GM21381 (cell line): Measurements from ENCODE around the gene HSPBP1.

Experiments
- ATAC-seq: cut with Tn5 transposase; IDR thresholded peaks from one replicate; pipeline ENCODE4 v1.9.1; 2021; ENCODE audit warnings: mild to moderate bottlenecking, moderate library complexity; ENCODE audit not compliant: unreplicated experiment

Gene HSPBP1

GRCh38 chr19:55256562-55257460 is 23.1 kb downstream of the HSPBP1 start:
- ATAC-seq = no peak

GRCh38 chr19:55255618-55256423 is 24.1 kb downstream of the HSPBP1 start:
- ATAC-seq = no peak

DNA sequence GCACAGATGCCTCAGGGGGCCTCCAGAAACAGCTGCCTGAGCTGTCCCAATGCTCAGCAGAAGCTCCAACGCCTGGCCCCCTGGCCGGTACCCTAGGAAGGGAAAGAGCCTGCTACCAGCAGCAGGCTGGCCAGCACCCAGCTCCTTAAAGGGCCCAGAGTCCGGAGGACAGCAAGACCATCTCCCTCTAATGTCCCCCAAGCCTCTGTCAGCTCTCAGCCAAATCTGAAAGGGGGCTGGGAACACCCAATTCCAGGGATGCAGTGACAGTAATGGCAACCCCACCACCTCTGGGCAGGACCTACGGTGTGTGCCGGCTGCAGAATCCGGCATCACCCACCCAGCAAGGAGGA is 25.3 kb downstream of the HSPBP1 start:
- ATAC-seq = no peak

DNA sequence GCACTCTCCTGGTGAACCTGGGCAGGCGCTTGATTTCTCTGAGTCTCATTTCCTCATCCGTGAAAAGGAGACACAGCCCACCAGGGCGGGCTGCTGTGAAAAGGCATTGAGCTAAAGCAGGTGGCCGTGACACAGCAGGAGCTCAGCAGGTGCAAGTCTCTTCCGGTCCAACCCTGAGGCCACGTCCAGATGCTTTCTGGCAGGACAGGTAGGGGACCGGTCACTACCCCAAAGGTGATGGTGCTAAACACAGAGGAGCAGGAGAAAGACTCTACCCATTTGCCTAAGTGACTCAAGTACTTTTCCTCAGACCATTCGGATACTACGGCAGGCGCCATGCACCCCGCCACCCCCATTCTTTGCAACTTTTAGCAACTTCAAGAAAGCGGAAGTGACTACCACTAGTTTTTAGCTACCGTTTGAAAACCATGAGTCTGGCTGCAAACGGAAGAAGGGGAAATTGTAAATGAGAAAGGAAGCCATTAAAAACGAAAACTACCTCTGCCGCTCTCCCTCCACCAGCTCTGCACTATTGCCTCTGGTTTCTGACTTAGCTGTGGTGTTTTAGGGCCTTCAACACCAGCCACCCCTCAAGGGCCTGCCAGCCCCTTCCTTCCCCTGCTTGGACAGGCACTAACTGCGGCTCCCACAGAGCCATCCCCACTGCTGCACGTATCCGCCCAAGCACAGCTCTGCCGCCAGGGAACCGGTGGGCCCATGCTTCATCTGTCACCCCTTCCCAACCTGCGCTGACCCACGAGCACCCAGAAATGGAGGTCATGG is 25.9 kb downstream of the HSPBP1 start:
- peak; percentile 35 for ATAC-seq

DNA sequence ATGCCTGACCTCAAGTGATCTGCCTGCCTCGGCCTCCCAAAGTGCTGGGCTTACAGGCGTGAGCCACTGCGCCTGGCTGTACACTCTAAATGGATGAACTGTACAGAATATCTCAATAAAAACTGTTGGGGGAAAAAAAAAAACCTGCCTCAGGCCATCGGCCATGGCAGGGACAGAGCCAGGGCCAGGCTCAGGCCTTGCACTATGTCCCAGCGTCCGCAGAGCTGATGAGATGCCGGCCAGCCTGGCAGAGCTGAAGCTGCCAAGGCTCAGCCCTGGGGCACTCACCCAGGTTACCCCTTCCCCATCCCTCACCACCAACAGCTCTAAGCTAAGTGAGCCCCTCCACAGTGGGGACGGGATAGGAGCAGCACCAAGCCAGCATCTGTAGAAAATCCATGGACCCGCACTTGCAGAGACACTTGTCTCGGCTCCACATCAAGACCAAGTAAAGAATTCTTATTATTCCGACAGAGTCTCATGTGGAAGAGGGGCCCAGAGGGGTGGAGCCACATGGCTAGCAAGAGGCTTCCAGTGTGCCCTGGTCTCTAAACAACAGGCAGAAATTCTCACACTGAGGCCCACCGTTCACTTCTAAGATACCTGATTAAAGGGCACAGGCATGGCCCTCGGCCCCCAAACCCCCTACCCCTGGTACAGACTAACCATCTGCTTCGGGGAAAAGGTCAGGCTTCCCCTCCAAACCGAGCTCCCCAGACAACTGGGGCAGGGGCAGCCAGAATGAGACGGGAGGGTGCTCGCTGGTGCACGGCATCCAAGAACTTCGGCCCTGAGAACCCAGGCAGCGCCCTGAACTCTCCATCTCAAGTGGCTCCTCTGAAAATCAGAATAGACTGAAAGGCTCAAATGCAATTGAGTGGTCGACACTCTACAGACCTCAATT is 26.9 kb downstream of the HSPBP1 start:
- no peak for ATAC-seq

- ATAC-seq = no peak
Measured at GRCh38 chr19:55251341-55252081, 28.4 kb downstream of the HSPBP1 start.

DNA sequence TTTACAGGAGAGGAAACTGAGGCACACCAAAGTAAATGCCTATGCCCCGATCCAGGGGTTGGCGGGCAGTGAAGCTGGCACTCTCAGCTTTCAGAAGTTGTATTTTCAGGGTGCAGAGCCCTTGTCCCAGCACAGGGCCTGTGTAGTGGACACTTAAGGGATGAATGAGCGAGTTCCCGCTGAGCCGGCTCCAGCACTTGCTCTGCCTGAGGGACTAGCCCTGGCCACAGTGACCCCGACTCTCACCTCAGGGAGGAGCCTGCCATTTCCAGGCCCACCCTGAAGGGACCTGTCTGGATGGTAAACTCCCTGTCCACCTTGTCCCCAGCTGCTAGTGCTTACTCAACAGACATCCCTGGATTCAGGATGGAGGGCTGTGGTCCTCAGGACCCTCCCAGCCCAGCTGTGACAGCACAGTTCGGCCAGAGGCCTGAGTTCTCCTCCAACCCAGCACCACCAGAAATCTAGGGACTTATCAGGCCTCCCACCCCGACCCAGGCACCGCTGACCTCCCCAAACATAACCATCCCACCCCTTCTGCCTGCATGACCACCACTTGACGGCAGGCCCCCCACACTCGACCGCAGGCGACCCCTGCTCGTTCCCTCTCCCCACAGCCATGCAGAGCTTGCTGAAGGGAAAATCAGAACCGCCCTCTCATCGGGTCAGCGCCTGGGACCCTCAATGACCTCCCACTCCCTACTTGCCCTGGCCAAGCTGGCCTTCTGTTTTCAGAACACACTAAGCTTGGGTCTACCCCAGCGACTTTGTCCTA is 29.5 kb downstream of the HSPBP1 start:
- ATAC-seq = no peak

GRCh38 chr19:55249841-55250240 is 30.1 kb downstream of the HSPBP1 start:
- ATAC-seq = no peak

- no peak for ATAC-seq
Measured at GRCh38 chr19:55248704-55249103, 31.2 kb downstream of the HSPBP1 start.

- ATAC-seq = no peak
Measured at GRCh38 chr19:55248166-55248675, 31.7 kb downstream of the HSPBP1 start.

GRCh38 chr19:55247621-55248099 is 32.2 kb downstream of the HSPBP1 start:
- no peak for ATAC-seq

GRCh38 chr19:55246462-55247451 is 33.2 kb downstream of the HSPBP1 start:
- ATAC-seq = no peak

DNA sequence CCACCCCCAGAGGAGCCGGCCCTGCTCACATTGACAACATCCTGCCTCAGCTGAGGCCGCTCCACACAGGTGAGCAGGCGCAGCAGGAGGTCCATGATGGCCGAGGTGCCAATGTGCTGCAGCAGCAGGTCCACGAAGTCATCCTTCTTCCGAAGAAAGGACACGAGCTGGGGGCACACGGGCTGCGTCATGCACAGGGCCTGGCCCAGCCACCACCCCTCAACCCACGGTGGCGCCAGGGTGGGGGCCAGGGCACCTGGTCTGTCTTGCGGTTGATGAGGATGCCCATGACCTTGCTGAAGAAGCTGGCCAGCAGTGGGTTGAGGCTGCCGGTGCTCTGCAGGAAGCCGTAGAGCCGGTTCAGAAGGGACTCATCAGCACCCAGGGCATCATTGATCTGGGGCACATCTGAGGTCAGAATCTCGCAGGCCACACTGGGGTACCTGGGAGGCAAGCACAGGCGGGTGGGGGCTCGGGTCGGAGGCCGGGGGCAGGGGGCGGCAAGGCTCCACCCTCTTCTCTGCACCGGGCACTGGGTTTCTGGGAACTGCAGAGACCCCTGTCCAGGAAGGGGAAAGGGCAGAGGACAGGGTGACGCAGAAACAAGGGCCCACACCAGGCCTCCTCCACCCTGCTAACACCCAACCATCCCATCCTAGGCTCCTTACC is 34.5 kb downstream of the HSPBP1 start:
- no peak for ATAC-seq

DNA sequence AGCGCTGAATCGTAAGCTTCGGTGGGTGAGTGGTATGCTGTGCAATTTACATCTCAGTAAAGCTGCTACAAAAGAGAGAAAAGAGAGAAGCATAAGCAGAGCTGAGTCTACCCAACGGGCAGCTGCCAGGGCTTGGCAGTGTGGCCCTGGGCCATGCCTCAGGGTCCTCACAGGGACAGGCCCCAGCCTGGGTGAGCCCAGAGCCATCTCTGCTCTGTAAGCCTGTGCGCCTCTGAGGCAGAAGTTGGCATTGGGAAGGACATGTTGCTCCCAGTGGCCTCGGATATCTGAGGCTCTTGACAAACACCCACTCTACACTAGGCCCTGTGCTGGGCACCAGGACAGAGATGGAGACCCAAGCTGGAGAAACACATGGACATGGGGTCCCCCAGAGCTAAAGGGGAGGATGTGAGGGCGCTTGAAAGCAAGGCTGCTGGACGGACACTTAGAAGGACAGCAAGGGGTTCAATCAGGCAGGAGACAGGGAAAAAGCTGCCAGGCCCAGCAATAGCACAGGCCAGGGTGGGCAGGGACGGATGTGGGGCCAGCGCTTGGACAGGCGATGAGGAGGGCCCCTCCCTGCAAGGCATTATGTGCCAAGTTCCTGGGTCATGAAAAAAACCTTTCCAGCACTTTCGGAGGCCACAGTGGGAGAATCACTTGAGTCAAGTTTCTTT is 35.8 kb downstream of the HSPBP1 start:
- ATAC-seq = no peak

- ATAC-seq = no peak
Measured at GRCh38 chr19:55242517-55242916, 37.4 kb downstream of the HSPBP1 start.

GRCh38 chr19:55241935-55242464 is 37.9 kb downstream of the HSPBP1 start:
- ATAC-seq = no peak
